B cell (primary cell): Measurements from ENCODE around the gene RPTOR. TPM values are rescaled to one million over a fixed set of nuclear protein-coding genes. Genes with fewer than 3 reads are reported as not detected.

ENCODE experiments used
- ATAC-seq: fragments of 200-7000 bp; cut with Tn5 transposase; one replicate; pipeline ENCODE4 v1.10.0; 2021; ENCODE audit warnings: low read depth, mild to moderate bottlenecking, moderate number of reproducible peaks, moderate library complexity
- CTCF ChIA-PET: fragments of 350-600 bp; sonication (Branson Sonifier 250); formaldehyde crosslinking; loops from one replicate; lab custom pipeline; 2021; ENCODE audit warnings: antibody characterized with exemption, inconsistent platforms; lab: Charles Lee
- POLR2A ChIA-PET: fragments of 350-600 bp; sonication (Branson Sonifier 250); formaldehyde crosslinking; loops from one replicate; lab custom pipeline; 2021; ENCODE audit warnings: antibody characterized with exemption; lab: Charles Lee
- DNase-seq: peaks from one replicate; pipeline ENCODE4 v3.0.0; 2013
- H2AFZ ChIP-seq: 2 replicates; pipeline ENCODE4 v1.6.1; 2012; ENCODE audit warnings: mild to moderate bottlenecking, low read depth, low read length; ENCODE audit not compliant: insufficient read depth, poor library complexity, severe bottlenecking
- H3K27ac ChIP-seq, 2 donors: 1 replicate in 1 of 2; 2 replicates in 1 of 2; pipeline ENCODE4 v1.5.1; 2012 to 2013; ENCODE audit warnings: low read length in 2 of 2, mild to moderate bottlenecking in 2 of 2, moderate library complexity in 1 of 2
- H3K27me3 ChIP-seq, 4 experiments: fragments of 200-600 bp in 1 of 4; sonication (generic) in 1 of 4; replicated peaks in 1 of 4; 1 replicate in 2 of 4; 2 replicates in 2 of 4; pipeline versions ENCODE4 v1.6.1 to v1.7.0; 2013 to 2016; ENCODE audit warnings: low read length in 3 of 4, mild to moderate bottlenecking in 2 of 4, mixed read lengths in 1 of 4, moderate library complexity in 1 of 4; ENCODE audit not compliant: insufficient read depth in 4 of 4, control insufficient read depth in 3 of 4; ENCODE audit errors: control extremely low read depth in 1 of 4
- H3K36me3 ChIP-seq, 2 experiments: replicated peaks in 1 of 2; 1 replicate in 1 of 2; 2 replicates in 1 of 2; pipeline versions ENCODE4 v1.6.1 to v1.7.1; 2013; ENCODE audit warnings: low read length in 1 of 2; ENCODE audit not compliant: insufficient read depth in 2 of 2, control insufficient read depth in 1 of 2; ENCODE audit errors: control extremely low read depth in 1 of 2, extremely low read depth in 1 of 2
- H3K4me1 ChIP-seq, 2 donors: fragments of 200-600 bp in 1 of 2; sonication (generic) in 1 of 2; 1 replicate in 1 of 2; 2 replicates in 1 of 2; pipeline versions ENCODE4 v1.5.1 to v1.6.1; 2013 to 2017; ENCODE audit warnings: low read length in 2 of 2; ENCODE audit not compliant: control insufficient read depth in 2 of 2, insufficient read depth in 2 of 2
- H3K4me2 ChIP-seq: replicated peaks from 2 replicates; pipeline ENCODE3; 2012; ENCODE audit warnings: mild to moderate bottlenecking, low read depth, low read length; ENCODE audit not compliant: poor library complexity, severe bottlenecking
- H3K4me3 ChIP-seq, 5 experiments: fragments of 200-600 bp in 1 of 5; sonication (generic) in 1 of 5; 1 replicate in 3 of 5; 2 replicates in 2 of 5; pipeline versions ENCODE4 v1.5.1 to v1.7.0; 2011 to 2016; ENCODE audit warnings: low read length in 4 of 5, mild to moderate bottlenecking in 4 of 5, low read depth in 2 of 5, control low read depth in 1 of 5, moderate library complexity in 1 of 5; ENCODE audit not compliant: insufficient read depth in 1 of 5; ENCODE audit errors: control extremely low read depth in 1 of 5, extremely low read depth in 1 of 5
- H3K79me2 ChIP-seq: fragments of 200-600 bp; sonication (generic); one replicate; pipeline ENCODE4 v1.6.0; 2016; ENCODE audit warnings: low read length; ENCODE audit not compliant: control insufficient read depth, insufficient read depth
- H3K9ac ChIP-seq: fragments of 200-600 bp; sonication (generic); 2 replicates; pipeline ENCODE4 v1.6.1; 2017; ENCODE audit warnings: mild to moderate bottlenecking, low read length, moderate library complexity
- H3K9me3 ChIP-seq, 3 donors: one replicate each; pipeline versions ENCODE4 v1.6.1 to v1.7.1; 2013; ENCODE audit warnings: low read length in 2 of 3; ENCODE audit not compliant: control insufficient read depth in 2 of 3, insufficient read depth in 1 of 3; ENCODE audit errors: control extremely low read depth in 1 of 3
- H4K20me1 ChIP-seq: 2 replicates; pipeline ENCODE4 v1.6.0; 2012; ENCODE audit warnings: mild to moderate bottlenecking, low read length; ENCODE audit not compliant: insufficient read depth, control insufficient read depth, poor library complexity, severe bottlenecking
- H3K27ac Mint-ChIP-seq: one replicate; pipeline ENCODE4 v1.8.0; 2021; ENCODE audit warnings: mixed read lengths
- H3K27me3 Mint-ChIP-seq: one replicate; pipeline ENCODE4 v1.8.0; 2021; ENCODE audit warnings: mixed read lengths
- H3K4me1 Mint-ChIP-seq: one replicate; pipeline ENCODE4 v1.8.0; 2021; ENCODE audit warnings: mixed read lengths
- H3K4me3 Mint-ChIP-seq: one replicate; pipeline ENCODE4 v1.8.0; 2021; ENCODE audit warnings: mixed read lengths
- H3K9me3 Mint-ChIP-seq: one replicate; pipeline ENCODE4 v1.8.0; 2022; ENCODE audit warnings: mixed read lengths; ENCODE audit not compliant: insufficient read depth
- EZH2 ChIP-seq: IDR thresholded peaks from 2 replicates; pipeline ENCODE4 v1.6.1; 2012; ENCODE audit warnings: borderline replicate concordance, low read depth, mild to moderate bottlenecking, moderate library complexity, low read length; ENCODE audit not compliant: insufficient read depth, poor library complexity, severe bottlenecking
- WGBS: methylation state at CpG from one replicate; pipeline ENCODE4 v1.1.5; 2013; ENCODE audit warnings: missing lambda C conversion rate; ENCODE audit not compliant: insufficient coverage; 5-methylcytosine and 5-hydroxymethylcytosine counted together
- intact Hi-C: fragments of 100-400 bp; cut with micrococcal nuclease; formaldehyde crosslinking; loops from one replicate; pipeline ENCODE4 v1.10.0; 2022
- polyA plus RNA-seq: library from polyadenylated mRNA; depleted of rRNA; stranded (reverse); fragments of >200 nt; gene quantifications from 2 replicates; pipeline ENCODE4 v1.2.3, GENCODE V29; 2012
- total RNA-seq, 2 donors: library from RNA; stranded (reverse); fragments of 120-200 nt in 1 of 2; gene quantifications; 1 replicate in 1 of 2; 2 replicates in 1 of 2; pipeline versions ENCODE4 v1.2.3 to v1.2.4, GENCODE V29; 2013 to 2022
- TF ChIP-seq, protein P1 (sequence below): fragments of 200-600 bp; IDR thresholded peaks from one replicate; pipeline ENCODE4 v1.8.0; 2022; ENCODE audit warnings: antibody characterized with exemption, mild to moderate bottlenecking

RPTOR gene
- total and polyA plus RNA-seq, 2 donors (not counting 1 experiment from before 2014, with no cell fraction given): 13.4 to 58.8 TPM

DNA sequence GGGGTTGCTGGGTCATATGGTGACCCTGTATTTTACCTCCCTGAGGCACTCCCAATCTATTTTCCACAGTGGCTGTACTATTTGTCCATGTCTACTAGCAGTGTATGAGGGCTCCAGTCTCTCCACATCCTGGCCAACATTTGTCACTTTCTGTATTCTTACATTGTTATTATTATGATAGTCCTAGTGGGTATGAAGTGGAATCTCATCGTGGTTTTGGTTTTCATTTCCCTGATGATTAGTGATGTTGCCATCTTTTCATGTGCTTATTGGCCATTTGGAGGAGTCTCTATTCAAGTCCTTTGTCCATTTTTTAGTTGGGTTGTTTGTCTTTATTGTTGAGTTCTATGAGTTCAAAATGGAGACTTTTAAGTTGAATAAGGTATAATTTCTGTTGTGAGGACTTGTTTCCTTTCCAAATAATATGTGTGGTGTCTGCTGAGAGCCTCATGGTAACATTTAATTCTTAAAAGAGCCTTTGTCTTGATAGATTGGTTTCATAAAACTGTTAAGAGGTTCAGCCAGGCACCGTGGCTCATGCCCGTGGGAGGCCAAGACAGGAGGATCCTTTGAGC lies 108.2 kb downstream of the RPTOR start:
- no peaks in the 10 kb centered on the region for H3K27me3 Mint-ChIP-seq
- WGBS: 100% methylated on average over 1 of the region's 3 CpGs
- Histone ChIP-seq H4K20me1 (peaks cover 61% of the 10 kb centered on the region), H3K4me2 (no peak overlapping the region), H3K4me1 (peaks cover 6 to 10% of the 10 kb centered on the region in 2 donors), H2AFZ (no peak overlapping the region), H3K27ac (no peak overlapping the region), H3K9me3 (peaks cover 0 to 16% (median 8%) of the 10 kb centered on the region in 3 donors), H3K27me3 (no peaks in the 10 kb centered on the region), H3K4me3 (no peak overlapping the region), H3K9ac (no peak overlapping the region), H3K36me3 (no peaks in the 10 kb centered on the region), H3K79me2 (peaks cover 87% of the 10 kb centered on the region)
- H3K4me1 Mint-ChIP-seq: peaks cover 35% of the 10 kb centered on the region
- ChIA-PET CTCF (no interaction called here), POLR2A (no interaction called here)
- TF ChIP-seq, protein P1, sequence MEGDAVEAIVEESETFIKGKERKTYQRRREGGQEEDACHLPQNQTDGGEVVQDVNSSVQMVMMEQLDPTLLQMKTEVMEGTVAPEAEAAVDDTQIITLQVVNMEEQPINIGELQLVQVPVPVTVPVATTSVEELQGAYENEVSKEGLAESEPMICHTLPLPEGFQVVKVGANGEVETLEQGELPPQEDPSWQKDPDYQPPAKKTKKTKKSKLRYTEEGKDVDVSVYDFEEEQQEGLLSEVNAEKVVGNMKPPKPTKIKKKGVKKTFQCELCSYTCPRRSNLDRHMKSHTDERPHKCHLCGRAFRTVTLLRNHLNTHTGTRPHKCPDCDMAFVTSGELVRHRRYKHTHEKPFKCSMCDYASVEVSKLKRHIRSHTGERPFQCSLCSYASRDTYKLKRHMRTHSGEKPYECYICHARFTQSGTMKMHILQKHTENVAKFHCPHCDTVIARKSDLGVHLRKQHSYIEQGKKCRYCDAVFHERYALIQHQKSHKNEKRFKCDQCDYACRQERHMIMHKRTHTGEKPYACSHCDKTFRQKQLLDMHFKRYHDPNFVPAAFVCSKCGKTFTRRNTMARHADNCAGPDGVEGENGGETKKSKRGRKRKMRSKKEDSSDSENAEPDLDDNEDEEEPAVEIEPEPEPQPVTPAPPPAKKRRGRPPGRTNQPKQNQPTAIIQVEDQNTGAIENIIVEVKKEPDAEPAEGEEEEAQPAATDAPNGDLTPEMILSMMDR: no peak
- TF ChIP-seq EZH2: no peak
- ATAC-seq: no peak
- intact Hi-C loops: no loop called here
- H3K27ac Mint-ChIP-seq: no peak overlapping the region
- no peak for DNase-seq
- no peak overlapping the region for H3K4me3 Mint-ChIP-seq
- H3K9me3 Mint-ChIP-seq: no peaks in the 10 kb centered on the region

DNA sequence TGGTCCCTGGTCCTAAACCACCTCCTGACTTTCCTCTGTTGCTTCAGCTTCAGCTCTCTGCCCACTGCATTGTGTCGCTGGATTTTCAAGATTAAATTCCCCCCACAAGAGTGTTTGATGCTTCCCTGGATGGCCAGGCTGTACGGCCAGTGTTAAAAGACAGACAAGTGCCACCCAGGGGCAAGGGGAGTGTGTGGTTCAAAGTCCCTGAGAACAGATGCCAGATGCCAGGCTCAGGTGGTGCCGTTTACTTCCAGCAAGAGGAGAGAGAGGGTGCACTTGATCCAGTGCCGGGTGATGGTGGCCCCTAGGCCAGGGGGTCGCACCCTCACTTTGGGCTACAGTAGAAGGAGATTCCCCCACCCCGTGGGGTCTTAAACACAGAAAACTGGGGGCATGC lies 109.2 kb downstream of the RPTOR start:
- no peak overlapping the region for H3K9ac ChIP-seq

More for the DNA sequence above, 109.2 kb downstream of the RPTOR start:
- TF ChIP-seq EZH2: no peak
- TF ChIP-seq, protein P1: no peak
- no peak for DNase-seq
- POLR2A ChIA-PET: no interaction called here
- Mint-ChIP-seq H3K27me3 (no peaks in the 10 kb centered on the region), H3K9me3 (no peaks in the 10 kb centered on the region), H3K4me3 (no peak overlapping the region), H3K27ac (no peak overlapping the region), H3K4me1 (peaks cover 29% of the 10 kb centered on the region)
- Histone ChIP-seq H3K27ac (no peak overlapping the region), H3K4me2 (no peak overlapping the region), H2AFZ (no peak overlapping the region), H3K4me3 (no peak overlapping the region), H3K4me1 (peaks cover 6 to 10% of the 10 kb centered on the region in 2 donors), H3K79me2 (peaks cover 87% of the 10 kb centered on the region), H3K27me3 (no peaks in the 10 kb centered on the region), H3K36me3 (no peaks in the 10 kb centered on the region), H3K9me3 (peaks cover 0 to 16% (median 8%) of the 10 kb centered on the region in 3 donors), H4K20me1 (peaks cover 52% of the 10 kb centered on the region)
- intact Hi-C loops: no loop called here
- CTCF ChIA-PET: no interaction called here
- 97% methylated on average over 5 of the region's 6 CpGs for WGBS
- no peak for ATAC-seq
